ENCODE data around the gene FGFR3. TPM values are rescaled to one million over a fixed set of nuclear protein-coding genes. Genes with fewer than 3 reads are reported as not detected.
"Not testable (repeated sequence)": the region's sequence is repeated elsewhere in the genome, so short reads cannot be mapped to it uniquely, and the experiment has no call there.

The FGFR3 gene
- total RNA-seq, 1 donor from 2014 or later = not detected

DNA sequence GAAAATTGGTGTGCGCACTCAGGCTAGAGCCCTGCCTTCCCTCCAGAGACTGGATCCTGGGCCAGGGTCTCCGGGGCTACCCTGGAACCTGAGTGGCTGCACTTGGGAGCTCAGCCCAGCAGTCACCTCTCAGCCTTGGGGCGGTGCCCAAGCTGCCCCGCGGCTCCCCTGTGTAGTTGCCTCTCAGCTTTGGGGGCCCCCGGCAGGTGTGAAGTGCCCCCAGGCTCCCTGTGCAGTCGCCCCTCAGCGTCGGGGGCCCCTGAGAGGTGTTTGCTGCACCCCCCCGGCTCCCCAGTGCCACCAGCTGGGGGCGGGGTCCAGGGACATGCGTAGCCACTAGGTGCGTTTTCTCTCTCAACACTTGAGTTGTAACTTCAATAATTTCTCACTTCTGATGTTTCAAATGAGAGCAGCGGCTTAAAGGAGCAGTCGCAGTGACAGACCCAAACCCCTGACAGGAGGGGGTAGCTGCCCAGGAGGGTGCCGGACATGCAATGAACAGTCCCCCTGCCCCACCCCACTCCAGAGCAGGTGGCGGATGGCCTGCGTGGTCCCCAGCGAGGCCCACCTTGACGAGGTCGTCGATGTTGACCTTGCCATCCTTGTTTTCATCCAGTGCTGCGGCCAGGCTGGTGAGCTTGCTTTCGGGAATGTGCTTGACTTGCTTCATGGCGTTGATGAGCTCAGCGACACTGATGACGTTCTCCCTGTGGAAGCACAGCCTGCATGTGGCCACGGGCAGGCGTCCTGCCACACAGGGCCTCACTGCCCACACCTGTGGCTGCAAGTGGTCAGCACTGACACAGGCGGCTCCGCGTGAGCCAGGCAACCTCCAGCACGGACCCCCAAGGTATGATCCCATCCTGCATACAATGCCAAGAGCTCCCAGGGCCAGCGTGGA lies 22.3 kb downstream of the FGFR3 start:
- no peak for DNase-seq (ENCODE audit: low read depth)

GRCh38 chr4:1815997-1816860 lies 23.1 kb downstream of the FGFR3 start:
- no peak for DNase-seq (ENCODE audit: low read depth)

DNA sequence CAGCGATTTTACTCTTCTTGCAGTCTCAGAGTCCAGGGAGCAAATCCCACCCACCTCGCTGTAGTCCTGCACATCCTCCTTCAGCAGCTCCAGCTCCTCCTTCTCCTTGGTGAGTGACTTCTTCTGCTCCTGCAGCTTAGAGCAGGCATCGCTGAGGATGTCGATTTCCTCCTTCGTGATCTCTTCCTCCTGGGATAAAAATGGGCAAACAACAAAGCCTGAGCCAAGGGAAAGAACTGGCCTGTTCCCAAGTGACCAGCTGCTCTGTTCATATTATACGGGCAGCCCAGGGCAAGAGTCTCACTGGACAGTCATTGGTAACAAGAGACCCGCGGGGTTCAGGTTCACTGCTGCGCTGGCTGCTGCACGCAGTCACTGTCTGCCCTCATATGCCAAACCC lies 26.2 kb downstream of the FGFR3 start:
- peak; percentile 79 for DNase-seq (ENCODE audit: low read depth)

GRCh38 chr4:1819816-1820215 lies 26.7 kb downstream of the FGFR3 start:
- DNase-seq (ENCODE audit: low read depth) = no peak

- DNase-seq (ENCODE audit: low read depth) = no peak
Measured at GRCh38 chr4:1821679-1822567, 28.8 kb downstream of the FGFR3 start.

DNA sequence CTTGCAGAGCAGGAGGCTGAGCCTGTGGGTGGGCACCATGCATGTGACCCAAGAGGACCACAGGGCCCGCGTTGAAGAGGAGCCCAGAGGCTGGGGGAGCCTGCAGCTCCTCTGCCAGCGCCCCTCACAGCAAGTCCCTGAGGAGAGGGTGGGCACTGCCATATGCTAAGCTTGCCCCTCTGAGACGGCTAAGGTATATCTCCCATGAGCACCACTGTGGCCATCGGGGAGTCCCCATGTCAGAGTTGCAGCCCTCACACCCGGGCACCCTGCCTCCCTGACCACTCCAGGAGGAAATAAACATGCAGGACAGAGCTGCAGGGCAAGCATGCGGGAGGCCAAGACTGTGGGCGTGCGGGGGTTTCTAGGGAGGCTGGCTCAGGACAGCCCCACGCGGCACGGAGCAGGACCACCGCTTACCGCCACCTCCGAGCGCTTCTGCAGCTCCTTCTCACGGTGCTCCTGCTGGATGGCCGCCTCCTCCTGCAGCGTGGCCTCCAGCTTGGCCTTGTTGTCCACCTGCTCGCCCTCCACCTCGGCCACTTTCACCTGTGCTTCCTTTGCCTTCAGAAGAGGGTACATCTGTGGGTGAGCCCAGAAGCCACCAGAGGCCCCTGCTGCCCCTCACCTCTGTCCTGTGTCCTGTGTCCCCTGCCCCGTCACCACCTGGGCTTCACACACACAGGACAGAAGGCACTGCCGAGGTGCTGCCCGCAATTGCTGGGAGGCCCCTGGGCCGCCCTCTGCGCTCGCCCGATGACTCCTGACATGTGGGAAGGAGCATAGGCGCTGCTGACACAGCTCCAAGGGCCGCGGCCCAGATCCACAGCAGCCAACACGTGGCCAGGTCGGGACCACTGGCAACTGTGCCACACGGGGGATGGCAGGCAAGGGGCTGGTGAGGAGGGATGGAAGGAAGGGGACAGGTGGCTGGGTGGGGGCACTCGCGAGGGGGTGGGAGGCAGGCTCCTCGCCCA lies 29.8 kb downstream of the FGFR3 start:
- no peak for DNase-seq (ENCODE audit: low read depth)

DNA sequence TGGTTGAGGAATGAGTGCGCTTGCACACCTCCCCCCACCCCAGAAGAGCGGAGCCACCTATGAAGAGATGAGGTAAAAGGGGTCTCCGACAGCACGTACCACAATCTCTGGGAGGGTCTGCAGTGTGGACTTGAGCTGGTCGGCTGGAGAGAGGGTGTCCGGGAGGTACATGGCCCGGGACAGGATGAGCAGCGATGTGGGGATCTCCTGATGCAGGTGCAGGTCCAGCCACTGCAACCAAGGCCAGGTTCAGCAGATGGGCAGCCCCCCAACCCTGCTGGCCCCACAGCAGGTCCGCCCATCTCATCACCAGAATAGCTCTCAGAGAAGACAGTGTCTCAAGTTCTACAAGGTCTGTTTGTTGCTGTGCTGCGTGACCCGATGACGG lies 30.4 kb downstream of the FGFR3 start:
- no peak for DNase-seq (ENCODE audit: low read depth)

GRCh38 chr4:1824746-1825145 lies 31.7 kb downstream of the FGFR3 start:
- DNase-seq (ENCODE audit: low read depth) = no peak

- DNase-seq (ENCODE audit: low read depth) = no peak
Measured at GRCh38 chr4:1825326-1825725, 32.2 kb downstream of the FGFR3 start.

GRCh38 chr4:1826531-1827350 lies 33.6 kb downstream of the FGFR3 start:
- DNase-seq (ENCODE audit: low read depth) = no peak

- DNase-seq (ENCODE audit: low read depth) = no peak
Measured at GRCh38 chr4:1830234-1830633, 37.1 kb downstream of the FGFR3 start.

GRCh38 chr4:1830642-1831228 lies 37.6 kb downstream of the FGFR3 start:
- DNase-seq (ENCODE audit: low read depth) = no peak

DNA sequence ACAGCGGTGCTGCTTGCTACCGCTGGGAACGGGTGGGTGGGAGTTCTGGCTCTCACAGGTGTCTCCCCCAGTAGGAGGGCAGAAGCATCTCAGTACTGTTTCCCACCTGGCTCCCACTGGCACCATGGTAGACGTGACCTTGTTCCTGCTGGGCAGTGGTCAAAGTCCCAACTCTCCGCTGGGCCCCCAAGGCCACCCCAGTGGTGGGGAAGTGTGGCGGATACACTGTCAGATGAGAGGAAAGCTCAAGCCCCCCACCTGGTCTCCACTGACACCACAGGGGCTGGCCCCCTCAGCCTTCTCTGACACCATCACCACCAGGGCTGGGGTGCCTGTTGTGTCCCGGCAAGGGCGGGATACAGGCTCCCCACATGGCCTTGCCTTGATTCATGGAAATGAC lies 38.2 kb downstream of the FGFR3 start:
- no peak for DNase-seq (ENCODE audit: low read depth)

GRCh38 chr4:1832690-1833089 lies 39.6 kb downstream of the FGFR3 start:
- DNase-seq (ENCODE audit: low read depth) = no peak

- no peak for DNase-seq (ENCODE audit: low read depth)
Measured at GRCh38 chr4:1833307-1834046, 40.4 kb downstream of the FGFR3 start.

DNA sequence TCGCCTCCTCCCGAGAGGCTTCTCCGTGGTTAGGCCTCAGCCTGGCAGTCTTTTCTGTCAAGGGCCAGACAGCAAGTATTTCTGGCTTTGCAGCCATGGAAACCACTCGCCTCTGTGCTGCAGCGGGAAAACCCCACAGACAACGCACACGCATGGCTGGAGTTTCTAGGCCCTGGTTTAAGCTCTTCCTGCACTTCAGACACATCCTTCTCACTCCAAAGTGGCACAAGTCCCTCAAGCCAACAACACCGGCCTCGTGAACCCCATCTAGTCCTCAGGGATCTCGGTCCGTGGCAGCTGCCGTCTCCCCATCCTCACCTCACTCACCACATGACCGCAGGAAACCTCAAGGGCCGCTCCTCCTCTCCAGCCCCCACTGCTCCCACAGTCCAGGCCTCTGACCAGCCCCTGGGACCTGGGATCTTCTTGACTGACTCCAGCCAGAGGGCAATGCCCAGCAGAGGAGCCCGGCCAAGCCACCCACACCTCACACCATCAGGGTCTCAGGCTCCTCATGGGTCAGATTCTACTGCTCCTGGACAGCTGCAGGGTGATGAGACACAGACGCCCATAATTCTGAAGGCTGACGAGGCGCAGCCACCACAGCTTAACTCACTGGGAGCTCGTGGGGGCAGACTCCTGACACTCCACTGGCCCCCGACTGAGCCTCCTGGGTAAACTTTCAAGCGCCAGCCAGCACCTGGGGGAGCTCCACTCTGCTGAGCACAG lies 41.1 kb downstream of the FGFR3 start:
- peak; percentile 66 for DNase-seq (ENCODE audit: low read depth)

GRCh38 chr4:1835836-1836235 lies 42.7 kb downstream of the FGFR3 start:
- DNase-seq (ENCODE audit: low read depth) = not testable (repeated sequence)
